SU-DHL-6 (cell line): ENCODE data around the gene ORM2.

ENCODE experiments used
- H2AFZ ChIP-seq: fragments of 200-600 bp; sonication (generic); 2 replicates; pipeline ENCODE4 v1.6.1; 2014; ENCODE audit warnings: low read depth, mild to moderate bottlenecking, moderate library complexity, mixed read lengths, antibody characterized with exemption, low read length; ENCODE audit not compliant: severe bottlenecking
- H3F3A ChIP-seq: fragments of 200-600 bp; shearing (Covaris generic); 2 replicates; pipeline ENCODE4 v1.6.0; 2016; ENCODE audit warnings: antibody characterized with exemption, mild to moderate bottlenecking; ENCODE audit not compliant: insufficient read depth
- H3K27ac ChIP-seq: fragments of 200-600 bp; sonication (generic); 2 replicates; pipeline ENCODE4 v1.5.1; 2016; ENCODE audit warnings: low read depth, mild to moderate bottlenecking, low read length, moderate library complexity, mixed read lengths
- H3K27me3 ChIP-seq: fragments of 200-600 bp; sonication (generic), shearing (Covaris generic); 2 replicates; pipeline ENCODE4 v1.6.0; 2014; ENCODE audit warnings: mild to moderate bottlenecking, low read length
- H3K36me3 ChIP-seq: fragments of 200-600 bp; sonication (generic); 2 replicates; pipeline ENCODE4 v1.6.1; 2014; ENCODE audit warnings: mild to moderate bottlenecking, low read length, mixed read lengths
- H3K4me2 ChIP-seq: fragments of 300-600, 200-600 bp; shearing (Covaris generic), sonication (generic); 2 replicates; pipeline ENCODE4 v1.6.0; 2014; ENCODE audit warnings: low read length, low read depth, mild to moderate bottlenecking; ENCODE audit not compliant: poor library complexity, severe bottlenecking
- H3K4me3 ChIP-seq: fragments of 200-600 bp; sonication (generic); 2 replicates; pipeline ENCODE4 v1.5.1; 2014; ENCODE audit warnings: antibody characterized with exemption, low read length, mild to moderate bottlenecking, mixed read lengths; ENCODE audit not compliant: insufficient read depth, poor library complexity, severe bottlenecking
- H3K79me2 ChIP-seq: fragments of 200-600 bp; sonication (generic); 2 replicates; pipeline ENCODE4 v1.6.1; 2014; ENCODE audit warnings: mild to moderate bottlenecking, low read length, moderate library complexity; ENCODE audit not compliant: insufficient read depth
- H3K9ac ChIP-seq: fragments of 200-600 bp; sonication (generic); 2 replicates; pipeline ENCODE4 v1.7.0; 2014; ENCODE audit warnings: mild to moderate bottlenecking, low read length
- H3K9me2 ChIP-seq: fragments of 200-600 bp; sonication (generic); replicated peaks from 2 replicates; pipeline ENCODE4 v1.6.1; 2014; ENCODE audit warnings: low read length; ENCODE audit not compliant: insufficient read depth
- H3K9me3 ChIP-seq: fragments of 200-600 bp; sonication (generic); 2 replicates; pipeline ENCODE4 v1.6.1; 2014; ENCODE audit warnings: low read length, mixed read lengths; ENCODE audit not compliant: insufficient read depth
- H4K20me1 ChIP-seq: fragments of 200-600 bp; sonication (generic); 2 replicates; pipeline ENCODE4 v1.6.1; 2014; ENCODE audit warnings: low read depth, mild to moderate bottlenecking, antibody characterized with exemption, low read length, moderate library complexity, mixed read lengths
- EZH2phosphoT487 ChIP-seq: fragments of 200-600 bp; sonication (generic), shearing (Covaris generic); conservative IDR thresholded peaks from 2 replicates; pipeline ENCODE4 v1.6.1; 2018; ENCODE audit warnings: mild to moderate bottlenecking, antibody characterized with exemption, low read length, moderate library complexity, mixed read lengths
- TF ChIP-seq, protein P1 (sequence below): fragments of 200-600 bp; sonication (generic); IDR thresholded peaks from one replicate; pipeline ENCODE4 v1.5.1; 2017; ENCODE audit warnings: antibody characterized with exemption, mild to moderate bottlenecking, low read length, moderate library complexity; ENCODE audit not compliant: insufficient read depth, poor library complexity, severe bottlenecking

ORM2 gene

DNA sequence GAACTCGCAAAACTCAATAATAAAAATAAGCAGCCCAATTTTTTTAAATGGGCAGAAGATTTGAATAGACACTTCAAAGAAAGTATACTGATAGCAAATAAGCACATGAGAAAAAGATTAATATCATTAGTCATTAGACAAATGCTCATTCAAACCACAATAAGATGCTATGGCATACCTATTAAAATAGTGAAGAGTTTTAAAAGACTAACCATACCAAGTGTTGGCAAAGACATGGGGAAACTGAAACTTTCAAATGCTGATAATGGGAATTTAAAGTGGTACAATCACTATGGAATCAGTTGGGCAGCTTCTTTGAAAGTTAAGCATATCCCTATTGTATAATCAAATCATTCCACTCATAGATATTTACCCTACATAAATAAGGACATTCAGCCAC lies 33.3 kb upstream of the ORM2 start:
- Histone ChIP-seq H4K20me1 (no peaks in the 10 kb centered on the region), H3K36me3 (no peaks in the 10 kb centered on the region)

DNA sequence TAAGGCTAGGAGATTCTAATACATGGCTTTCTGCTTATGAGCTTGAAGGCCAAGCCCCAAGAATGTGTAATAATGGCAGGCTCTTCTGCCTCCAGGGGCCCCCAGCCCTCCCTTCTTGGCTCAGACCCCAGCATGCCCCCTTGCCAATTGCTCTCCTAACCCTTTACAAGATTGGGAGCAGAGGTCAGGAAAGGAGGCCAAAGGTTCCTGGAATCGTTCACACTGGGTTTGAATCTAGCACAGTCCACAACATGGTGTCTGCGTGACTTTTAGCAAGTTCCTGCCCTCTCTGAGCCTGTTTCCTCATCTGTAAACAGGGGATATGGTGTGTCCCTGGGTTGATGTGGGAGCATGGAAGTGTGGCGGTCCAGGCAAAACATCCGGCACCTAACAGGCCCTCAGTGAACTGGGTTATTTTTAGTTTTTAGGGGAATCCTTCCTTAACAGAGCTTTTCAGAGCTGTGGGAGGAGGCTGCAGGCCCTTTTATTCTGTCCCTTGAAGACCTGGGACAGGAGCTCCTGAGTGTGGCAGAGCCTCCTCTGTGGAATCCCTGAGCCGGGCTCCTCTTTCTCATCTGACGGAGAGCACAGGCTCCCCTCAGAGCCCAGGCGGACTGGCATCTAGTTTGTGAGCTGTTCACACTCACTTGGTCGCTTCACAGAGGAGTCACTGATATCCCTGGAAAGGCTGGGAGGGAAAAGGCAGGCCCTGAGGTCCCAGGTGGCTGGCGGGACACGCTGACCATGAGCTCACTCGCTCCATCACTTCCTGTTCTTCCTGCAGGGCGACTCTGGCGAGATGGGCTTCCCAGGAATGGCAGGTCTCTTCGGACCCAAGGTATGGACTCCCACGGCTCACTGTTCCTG lies 30.1 kb upstream of the ORM2 start:
- Histone ChIP-seq H4K20me1 (no peaks in the 10 kb centered on the region), H3K27me3 (no peaks in the 10 kb centered on the region), H3K9me2 (no peaks in the 10 kb centered on the region), H2AFZ (no peak overlapping the region), H3K27ac (no peak overlapping the region), H3K9ac (no peak overlapping the region), H3K4me3 (no peak overlapping the region), H3K9me3 (peaks cover 6% of the 10 kb centered on the region; the same call in 1 of the 2 replicates), H3K4me2 (no peak overlapping the region), H3F3A (no peaks in the 10 kb centered on the region), H3K36me3 (no peaks in the 10 kb centered on the region), H3K79me2 (no peaks in the 10 kb centered on the region)
- no peak for TF ChIP-seq EZH2phosphoT487
- TF ChIP-seq, protein P1, sequence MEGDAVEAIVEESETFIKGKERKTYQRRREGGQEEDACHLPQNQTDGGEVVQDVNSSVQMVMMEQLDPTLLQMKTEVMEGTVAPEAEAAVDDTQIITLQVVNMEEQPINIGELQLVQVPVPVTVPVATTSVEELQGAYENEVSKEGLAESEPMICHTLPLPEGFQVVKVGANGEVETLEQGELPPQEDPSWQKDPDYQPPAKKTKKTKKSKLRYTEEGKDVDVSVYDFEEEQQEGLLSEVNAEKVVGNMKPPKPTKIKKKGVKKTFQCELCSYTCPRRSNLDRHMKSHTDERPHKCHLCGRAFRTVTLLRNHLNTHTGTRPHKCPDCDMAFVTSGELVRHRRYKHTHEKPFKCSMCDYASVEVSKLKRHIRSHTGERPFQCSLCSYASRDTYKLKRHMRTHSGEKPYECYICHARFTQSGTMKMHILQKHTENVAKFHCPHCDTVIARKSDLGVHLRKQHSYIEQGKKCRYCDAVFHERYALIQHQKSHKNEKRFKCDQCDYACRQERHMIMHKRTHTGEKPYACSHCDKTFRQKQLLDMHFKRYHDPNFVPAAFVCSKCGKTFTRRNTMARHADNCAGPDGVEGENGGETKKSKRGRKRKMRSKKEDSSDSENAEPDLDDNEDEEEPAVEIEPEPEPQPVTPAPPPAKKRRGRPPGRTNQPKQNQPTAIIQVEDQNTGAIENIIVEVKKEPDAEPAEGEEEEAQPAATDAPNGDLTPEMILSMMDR, result no peak

More for the DNA sequence above, 33.3 kb upstream of the ORM2 start:
- H3K79me2 ChIP-seq, result no peaks in the 10 kb centered on the region
- no peak overlapping the region for H3K9ac ChIP-seq
- no peak overlapping the region for H3K4me2 ChIP-seq
- no peak overlapping the region for H3K27ac ChIP-seq
- no peak for TF ChIP-seq EZH2phosphoT487
- TF ChIP-seq, protein P1, result no peak
- no peaks in the 10 kb centered on the region for H3K9me2 ChIP-seq
- H3K9me3 ChIP-seq, result peaks cover 9% of the 10 kb centered on the region; the same call in 1 of the 2 replicates
- H3K4me3 ChIP-seq, result no peak overlapping the region
- H3F3A ChIP-seq, result no peaks in the 10 kb centered on the region
- H2AFZ ChIP-seq, result no peak overlapping the region
- no peaks in the 10 kb centered on the region for H3K27me3 ChIP-seq

DNA sequence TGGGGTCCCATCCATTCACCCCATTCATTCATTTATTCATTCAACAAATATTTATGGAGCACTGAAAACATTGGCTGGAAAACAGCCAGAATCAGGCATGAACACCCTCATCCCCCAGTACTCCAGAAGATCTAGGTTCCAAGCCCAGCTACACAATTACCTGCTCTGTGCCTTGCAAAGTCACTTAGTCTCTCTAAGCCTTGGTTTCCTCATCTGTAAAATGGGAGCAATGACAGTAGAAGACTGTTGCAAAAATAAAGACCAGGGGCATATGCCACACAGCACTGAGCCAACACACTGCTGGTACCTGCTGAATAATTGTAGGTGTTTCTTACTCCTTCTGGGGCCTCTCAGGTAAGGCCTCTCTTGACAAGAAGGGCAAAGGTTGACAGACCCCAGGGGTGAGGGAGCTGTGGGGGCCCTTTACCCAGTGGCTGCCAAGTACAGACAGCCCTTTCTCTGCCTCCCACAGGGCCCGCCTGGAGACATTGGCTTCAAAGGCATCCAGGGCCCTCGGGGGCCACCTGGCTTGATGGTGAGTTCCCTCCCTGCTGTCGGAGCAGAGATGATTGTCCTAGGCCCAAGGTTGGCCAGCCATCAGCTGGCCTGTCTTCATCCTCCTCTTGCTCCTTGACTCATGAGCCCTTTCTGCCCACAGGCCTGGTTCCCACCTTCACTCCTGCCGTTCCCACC lies 29.4 kb upstream of the ORM2 start:
- Histone ChIP-seq H3K27me3 (no peaks in the 10 kb centered on the region), H3K79me2 (no peaks in the 10 kb centered on the region), H3K9ac (no peak overlapping the region), H3K9me2 (no peaks in the 10 kb centered on the region), H3K4me2 (no peak overlapping the region), H3K27ac (no peak overlapping the region), H3F3A (no peaks in the 10 kb centered on the region), H2AFZ (no peak overlapping the region), H3K9me3 (no peaks in the 10 kb centered on the region), H4K20me1 (no peaks in the 10 kb centered on the region), H3K4me3 (no peak overlapping the region), H3K36me3 (no peaks in the 10 kb centered on the region)
- TF ChIP-seq, protein P1, result no peak
- no peak for TF ChIP-seq EZH2phosphoT487
